Glutamatergic neuron (in vitro differentiated cells): ENCODE results near the gene TMIGD3. TPM values are rescaled to one million over a fixed set of nuclear protein-coding genes. Genes with fewer than 3 reads are reported as not detected.
A peak's percentile ranks its signal among the peaks of the same experiment; 100 is the strongest.

Source experiments
- DNase-seq: peaks from one replicate; pipeline ENCODE4 v3.0.0; 2022
- H3K27ac Mint-ChIP-seq: one replicate; pipeline ENCODE4 v1.8.0; 2020; ENCODE audit warnings: mild to moderate bottlenecking, mixed read lengths, inconsistent platforms; ENCODE audit not compliant: unreplicated experiment
- H3K27me3 Mint-ChIP-seq: one replicate; pipeline ENCODE4 v1.8.0; 2020; ENCODE audit warnings: mild to moderate bottlenecking, moderate library complexity, mixed read lengths, inconsistent platforms; ENCODE audit not compliant: unreplicated experiment
- H3K36me3 Mint-ChIP-seq: one replicate; pipeline ENCODE4 v1.8.0; 2020; ENCODE audit warnings: mild to moderate bottlenecking, mixed read lengths, inconsistent platforms; ENCODE audit not compliant: unreplicated experiment
- H3K4me1 Mint-ChIP-seq: one replicate; pipeline ENCODE4 v1.8.0; 2020; ENCODE audit warnings: mild to moderate bottlenecking, low read depth, mixed read lengths, inconsistent platforms; ENCODE audit not compliant: unreplicated experiment
- H3K4me3 Mint-ChIP-seq: one replicate; pipeline ENCODE4 v1.8.0; 2020; ENCODE audit warnings: mild to moderate bottlenecking, mixed read lengths, inconsistent platforms; ENCODE audit not compliant: unreplicated experiment
- H3K9me3 Mint-ChIP-seq: one replicate; pipeline ENCODE4 v1.8.0; 2020; ENCODE audit warnings: mild to moderate bottlenecking, moderate library complexity, mixed read lengths, inconsistent platforms; ENCODE audit not compliant: unreplicated experiment
- CTCF ChIP-seq: fragments of 200-600 bp; sonication (generic); IDR thresholded peaks from one replicate; pipeline ENCODE4 v1.5.0; 2021; ENCODE audit not compliant: partially characterized antibody, unreplicated experiment
- total RNA-seq: library from RNA; stranded (reverse); fragmentation: NEBNext Ultra II Directional; extraction: Animal tissue kit (Norgen Biotek cat#: 25700); gene quantifications from one replicate; pipeline ENCODE4 v1.2.1, GENCODE V29; 2021; ENCODE audit not compliant: unreplicated experiment

The TMIGD3 gene
- total RNA-seq, 1 donor from 2014 or later, result not detected

- peaks cover 5% of the 10 kb centered on the region for H3K9me3 Mint-ChIP-seq
- H3K36me3 Mint-ChIP-seq, result no peaks in the 10 kb centered on the region
- H3K4me3 Mint-ChIP-seq, result peak overlapping the region; percentile 99
- no peak for TF ChIP-seq CTCF
- no peak overlapping the region for H3K27ac Mint-ChIP-seq
- peaks cover 17% of the 10 kb centered on the region for H3K4me1 Mint-ChIP-seq
- H3K27me3 Mint-ChIP-seq, result peaks cover 4% of the 10 kb centered on the region
- DNase-seq, result no peak
Observed at GRCh38 chr1:111446967-111447892, 56.2 kb downstream of the TMIGD3 start.

- no peak for DNase-seq
- Mint-ChIP-seq H3K4me1 (peaks cover 16% of the 10 kb centered on the region), H3K27me3 (peaks cover 4% of the 10 kb centered on the region), H3K9me3 (peaks cover 5% of the 10 kb centered on the region), H3K4me3 (peak overlapping the region; percentile 99), H3K27ac (no peak overlapping the region), H3K36me3 (no peaks in the 10 kb centered on the region)
- TF ChIP-seq CTCF, result no peak
Observed at GRCh38 chr1:111446546-111446945, 56.9 kb downstream of the TMIGD3 start.

GRCh38 chr1:111444031-111444430, 59.4 kb downstream of the TMIGD3 start:
- no peak overlapping the region for H3K4me3 Mint-ChIP-seq
- no peak overlapping the region for H3K27ac Mint-ChIP-seq
- peaks cover 10% of the 10 kb centered on the region for H3K4me1 Mint-ChIP-seq
- peaks cover 2% of the 10 kb centered on the region for H3K27me3 Mint-ChIP-seq
- TF ChIP-seq CTCF, result no peak
- no peaks in the 10 kb centered on the region for H3K9me3 Mint-ChIP-seq
- no peak for DNase-seq
- H3K36me3 Mint-ChIP-seq, result no peaks in the 10 kb centered on the region

- no peak overlapping the region for H3K27ac Mint-ChIP-seq
- H3K36me3 Mint-ChIP-seq, result no peaks in the 10 kb centered on the region
Observed at GRCh38 chr1:111442457-111442856, 61.0 kb downstream of the TMIGD3 start.

More at GRCh38 chr1:111442457-111442856, 61.0 kb downstream of the TMIGD3 start:
- no peak overlapping the region for H3K4me3 Mint-ChIP-seq
- TF ChIP-seq CTCF, result no peak
- peaks cover 2% of the 10 kb centered on the region for H3K27me3 Mint-ChIP-seq
- H3K9me3 Mint-ChIP-seq, result no peaks in the 10 kb centered on the region
- H3K4me1 Mint-ChIP-seq, result peaks cover 3% of the 10 kb centered on the region
- no peak for DNase-seq
